Upper lobe of left lung (tissue), 4 donors: ENCODE results near the gene RAP1GDS1.

Source experiments
- POLR2AphosphoS5 ChIP-seq, 2 donors: sonication (generic); formaldehyde crosslinking; IDR thresholded peaks; one replicate each; pipeline ENCODE4 v1.5.1; 2017; ENCODE audit warnings: antibody characterized with exemption in 2 of 2
- TF ChIP-seq, protein P1 (sequence below), 6 experiments: fragments of 450-650 bp in 4 of 6; fragments of 200-600 bp in 2 of 6; sonication (generic) in 2 of 6; IDR thresholded peaks; one replicate each; pipeline ENCODE4 v1.5.1; 2016 to 2019; ENCODE audit warnings: antibody characterized with exemption in 6 of 6

DNA sequence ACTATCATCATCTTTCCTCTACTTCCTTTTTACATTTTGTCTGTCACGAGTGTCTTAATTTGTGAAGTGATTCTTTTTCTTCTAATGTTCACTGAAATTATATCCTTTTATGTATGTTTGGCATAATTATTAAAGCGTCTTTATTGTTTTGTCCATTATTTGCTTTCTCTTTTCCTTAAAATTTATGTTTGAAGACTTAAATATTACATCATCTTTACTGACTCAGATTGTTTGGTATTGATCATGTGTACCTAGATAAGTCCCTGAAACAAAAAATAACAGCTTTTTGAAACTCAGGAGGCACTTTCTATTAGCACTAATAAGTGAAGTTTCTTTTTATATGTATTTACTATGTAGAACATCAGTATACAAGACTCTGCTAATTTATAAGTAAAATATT is 120.1 kb downstream of the RAP1GDS1 start:
- TF ChIP-seq POLR2AphosphoS5 (IDR thresholded peaks at IDR 0.05), result no peak
- TF ChIP-seq, protein P1, sequence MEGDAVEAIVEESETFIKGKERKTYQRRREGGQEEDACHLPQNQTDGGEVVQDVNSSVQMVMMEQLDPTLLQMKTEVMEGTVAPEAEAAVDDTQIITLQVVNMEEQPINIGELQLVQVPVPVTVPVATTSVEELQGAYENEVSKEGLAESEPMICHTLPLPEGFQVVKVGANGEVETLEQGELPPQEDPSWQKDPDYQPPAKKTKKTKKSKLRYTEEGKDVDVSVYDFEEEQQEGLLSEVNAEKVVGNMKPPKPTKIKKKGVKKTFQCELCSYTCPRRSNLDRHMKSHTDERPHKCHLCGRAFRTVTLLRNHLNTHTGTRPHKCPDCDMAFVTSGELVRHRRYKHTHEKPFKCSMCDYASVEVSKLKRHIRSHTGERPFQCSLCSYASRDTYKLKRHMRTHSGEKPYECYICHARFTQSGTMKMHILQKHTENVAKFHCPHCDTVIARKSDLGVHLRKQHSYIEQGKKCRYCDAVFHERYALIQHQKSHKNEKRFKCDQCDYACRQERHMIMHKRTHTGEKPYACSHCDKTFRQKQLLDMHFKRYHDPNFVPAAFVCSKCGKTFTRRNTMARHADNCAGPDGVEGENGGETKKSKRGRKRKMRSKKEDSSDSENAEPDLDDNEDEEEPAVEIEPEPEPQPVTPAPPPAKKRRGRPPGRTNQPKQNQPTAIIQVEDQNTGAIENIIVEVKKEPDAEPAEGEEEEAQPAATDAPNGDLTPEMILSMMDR (IDR thresholded peaks at IDR 0.05), result no peak
